ENCODE measurements around the gene SECISBP2.

DNA sequence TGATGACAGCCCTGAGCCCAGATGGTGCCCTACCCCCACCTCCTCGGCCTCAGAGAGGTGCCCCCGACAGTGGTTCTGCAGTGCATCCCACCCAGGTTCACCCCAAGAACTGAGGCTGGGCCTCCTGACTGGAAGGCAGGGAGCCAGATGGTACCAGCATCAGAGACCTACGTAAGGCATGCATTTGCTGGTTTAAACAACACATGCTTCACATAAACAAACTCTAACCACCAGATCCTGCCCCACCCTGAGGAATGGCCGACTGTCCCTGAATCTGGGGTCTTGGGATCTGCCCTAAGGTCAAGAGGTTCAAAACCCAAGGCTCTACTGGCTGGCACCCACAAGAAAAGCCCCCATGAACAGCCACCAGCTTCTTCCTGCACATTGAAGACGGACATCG lies 73.3 kb downstream of the SECISBP2 start:
- no peak for TF ChIP-seq EZH2 (IDR thresholded peaks at IDR 0.05; ENCODE audit: borderline replicate concordance, low read length)
- TF ChIP-seq, protein P1, sequence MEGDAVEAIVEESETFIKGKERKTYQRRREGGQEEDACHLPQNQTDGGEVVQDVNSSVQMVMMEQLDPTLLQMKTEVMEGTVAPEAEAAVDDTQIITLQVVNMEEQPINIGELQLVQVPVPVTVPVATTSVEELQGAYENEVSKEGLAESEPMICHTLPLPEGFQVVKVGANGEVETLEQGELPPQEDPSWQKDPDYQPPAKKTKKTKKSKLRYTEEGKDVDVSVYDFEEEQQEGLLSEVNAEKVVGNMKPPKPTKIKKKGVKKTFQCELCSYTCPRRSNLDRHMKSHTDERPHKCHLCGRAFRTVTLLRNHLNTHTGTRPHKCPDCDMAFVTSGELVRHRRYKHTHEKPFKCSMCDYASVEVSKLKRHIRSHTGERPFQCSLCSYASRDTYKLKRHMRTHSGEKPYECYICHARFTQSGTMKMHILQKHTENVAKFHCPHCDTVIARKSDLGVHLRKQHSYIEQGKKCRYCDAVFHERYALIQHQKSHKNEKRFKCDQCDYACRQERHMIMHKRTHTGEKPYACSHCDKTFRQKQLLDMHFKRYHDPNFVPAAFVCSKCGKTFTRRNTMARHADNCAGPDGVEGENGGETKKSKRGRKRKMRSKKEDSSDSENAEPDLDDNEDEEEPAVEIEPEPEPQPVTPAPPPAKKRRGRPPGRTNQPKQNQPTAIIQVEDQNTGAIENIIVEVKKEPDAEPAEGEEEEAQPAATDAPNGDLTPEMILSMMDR (IDR thresholded peaks at IDR 0.05; ENCODE audit: low read length) = no peak
